Measurements from ENCODE around the gene ADAM12.

ADAM12 gene

DNA sequence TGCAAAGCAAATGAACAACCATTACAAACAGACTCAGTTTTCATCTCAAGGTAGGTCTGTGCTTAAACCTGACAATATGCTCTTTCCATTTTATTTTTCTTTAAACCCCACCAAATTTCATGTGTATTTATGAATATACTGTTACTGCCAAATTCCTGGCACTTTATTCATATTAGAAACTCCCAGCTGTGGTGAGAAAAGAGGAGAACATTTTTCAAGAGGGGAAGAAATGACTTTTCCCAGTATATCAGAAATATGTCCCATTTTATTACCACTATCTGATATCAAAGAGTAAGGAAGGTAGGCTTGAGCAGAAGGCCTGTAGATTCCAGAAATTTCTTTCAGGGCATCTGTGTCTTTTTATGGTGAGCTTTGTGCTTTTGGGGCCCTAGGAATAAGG is 189.6 kb downstream of the ADAM12 start:
- TF ChIP-seq NFRKB (IDR thresholded peaks at IDR 0.05) (no peak), ZNF384 (IDR thresholded peaks at IDR 0.05) (no peak), TARDBP (IDR thresholded peaks at IDR 0.05) (no peak), HDGF (IDR thresholded peaks at IDR 0.05; ENCODE audit: borderline replicate concordance) (no peak), LEF1 (IDR thresholded peaks at IDR 0.05; ENCODE audit: borderline replicate concordance) (no peak), BHLHE40 (IDR thresholded peaks at IDR 0.05; ENCODE audit: borderline replicate concordance) (no peak), FOXM1 (IDR thresholded peaks at IDR 0.05; ENCODE audit: borderline replicate concordance) (no peak), SP1 (IDR thresholded peaks at IDR 0.05) (no peak), FOXK2 (IDR thresholded peaks at IDR 0.05) (no peak), CTBP1 (IDR thresholded peaks at IDR 0.05; ENCODE audit: borderline replicate concordance) (no peak), FOXA1 (IDR thresholded peaks at IDR 0.05) (no peak)
- TF ChIP-seq, protein P1, sequence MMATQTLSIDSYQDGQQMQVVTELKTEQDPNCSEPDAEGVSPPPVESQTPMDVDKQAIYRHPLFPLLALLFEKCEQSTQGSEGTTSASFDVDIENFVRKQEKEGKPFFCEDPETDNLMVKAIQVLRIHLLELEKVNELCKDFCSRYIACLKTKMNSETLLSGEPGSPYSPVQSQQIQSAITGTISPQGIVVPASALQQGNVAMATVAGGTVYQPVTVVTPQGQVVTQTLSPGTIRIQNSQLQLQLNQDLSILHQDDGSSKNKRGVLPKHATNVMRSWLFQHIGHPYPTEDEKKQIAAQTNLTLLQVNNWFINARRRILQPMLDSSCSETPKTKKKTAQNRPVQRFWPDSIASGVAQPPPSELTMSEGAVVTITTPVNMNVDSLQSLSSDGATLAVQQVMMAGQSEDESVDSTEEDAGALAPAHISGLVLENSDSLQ (IDR thresholded peaks at IDR 0.05) = no peak
- POLR2A ChIA-PET = interaction anchor here (1.1 kb wide), 1 partner anchor 38 kb away, joined by 3 read pairs; no protein-coding TSS in a partner anchor
- CTCF ChIA-PET = interaction anchor here (0.8 kb wide), 1 partner anchor 11 kb away, joined by 3 read pairs; no protein-coding TSS in a partner anchor
- DNase-seq (ENCODE audit: extremely low spot score) = no peak

DNA sequence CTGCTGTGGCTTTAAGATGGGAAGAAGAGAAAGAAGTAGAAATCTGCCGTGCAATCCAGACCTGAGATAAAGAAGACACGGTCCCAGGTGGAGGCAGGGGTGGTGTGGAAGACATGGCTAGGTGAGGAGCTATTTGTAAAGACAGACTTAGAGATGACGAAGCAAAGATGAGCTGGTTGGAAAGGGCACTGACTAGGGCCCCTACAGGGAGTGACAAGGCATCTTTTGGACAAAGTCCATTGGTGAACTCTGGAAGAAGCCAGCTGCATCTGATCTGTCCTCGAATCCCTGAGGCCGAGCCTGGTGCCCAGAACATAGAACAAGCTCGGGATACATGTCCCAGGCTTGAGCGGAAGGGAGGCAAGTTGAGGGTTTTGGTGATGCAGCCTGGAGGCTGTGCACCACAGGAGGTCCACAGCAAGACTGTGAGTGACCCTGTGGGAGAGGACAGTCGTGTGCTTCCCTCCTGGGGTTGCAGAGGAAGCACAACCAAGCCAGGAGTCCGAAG is 191.2 kb downstream of the ADAM12 start:
- ChIA-PET CTCF (interaction anchor here (0.6 kb wide), 1 partner anchor 26 kb away, joined by 4 read pairs; no protein-coding TSS in a partner anchor), POLR2A (interaction anchor here (1.4 kb wide), 1 partner anchor 37 kb away, joined by 3 read pairs; no protein-coding TSS in a partner anchor)
- TF ChIP-seq FOXM1 (IDR thresholded peaks at IDR 0.05; ENCODE audit: borderline replicate concordance) (no peak), L3MBTL2 (conservative IDR thresholded peaks at IDR 0.05) (no peak), SUZ12 (IDR thresholded peaks at IDR 0.05) (no peak), HDGF (IDR thresholded peaks at IDR 0.05; ENCODE audit: borderline replicate concordance) (no peak), ARNT (IDR thresholded peaks at IDR 0.05) (no peak), FOXK2 (IDR thresholded peaks at IDR 0.05) (no peak), SP1 (IDR thresholded peaks at IDR 0.05) (no peak), LEF1 (IDR thresholded peaks at IDR 0.05; ENCODE audit: borderline replicate concordance) (no peak)
- TF ChIP-seq, protein P1 (IDR thresholded peaks at IDR 0.05) = no peak
- no peak for DNase-seq (ENCODE audit: extremely low spot score)

DNA sequence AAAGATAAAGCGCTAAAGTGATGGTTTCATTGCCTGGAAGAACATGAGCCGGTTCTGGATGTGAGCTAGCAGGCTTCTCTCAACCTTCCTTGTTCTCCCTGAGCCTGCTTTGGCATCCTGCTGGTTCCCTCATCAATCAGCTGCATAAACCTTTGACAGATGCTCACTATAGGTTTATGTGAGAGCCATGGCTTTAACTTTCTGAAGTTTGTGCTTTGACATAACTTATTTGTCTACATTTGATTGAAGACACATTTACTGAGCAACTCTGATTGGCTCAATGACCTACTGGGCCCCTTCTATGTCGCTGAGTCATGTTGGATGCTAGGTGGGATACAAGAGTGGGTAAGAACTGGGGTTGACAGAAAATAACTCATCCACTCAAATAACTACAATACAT is 192.0 kb downstream of the ADAM12 start:
- TF ChIP-seq CTBP1 (IDR thresholded peaks at IDR 0.05; ENCODE audit: borderline replicate concordance) (peak; percentile 85), ARNT (IDR thresholded peaks at IDR 0.05) (no peak), LEF1 (IDR thresholded peaks at IDR 0.05; ENCODE audit: borderline replicate concordance) (no peak), ZNF384 (IDR thresholded peaks at IDR 0.05) (no peak), ELF4 (IDR thresholded peaks at IDR 0.05) (no peak), L3MBTL2 (conservative IDR thresholded peaks at IDR 0.05) (0 out of 2 replicates have a peak, but pooled peaks have one; percentile 13), NFRKB (IDR thresholded peaks at IDR 0.05) (no peak), HDGF (IDR thresholded peaks at IDR 0.05; ENCODE audit: borderline replicate concordance) (no peak), BHLHE40 (IDR thresholded peaks at IDR 0.05; ENCODE audit: borderline replicate concordance) (no peak; the same call in 1 of the 2 replicates), SUZ12 (IDR thresholded peaks at IDR 0.05) (no peak), SP1 (IDR thresholded peaks at IDR 0.05) (no peak), FOXM1 (IDR thresholded peaks at IDR 0.05; ENCODE audit: borderline replicate concordance) (no peak), FOXA1 (IDR thresholded peaks at IDR 0.05) (no peak), FOXK2 (IDR thresholded peaks at IDR 0.05) (no peak), TARDBP (IDR thresholded peaks at IDR 0.05) (no peak)
- TF ChIP-seq, protein P1 (IDR thresholded peaks at IDR 0.05) = peak; percentile 95
- POLR2A ChIA-PET = interaction anchor here (0.6 to 1.4 kb wide), 3 partner anchors 36 to 144 kb away, joined by 3 read pairs; no protein-coding TSS in a partner anchor
- CTCF ChIA-PET = no interaction called here
- DNase-seq (ENCODE audit: extremely low spot score) = peak; percentile 51

DNA sequence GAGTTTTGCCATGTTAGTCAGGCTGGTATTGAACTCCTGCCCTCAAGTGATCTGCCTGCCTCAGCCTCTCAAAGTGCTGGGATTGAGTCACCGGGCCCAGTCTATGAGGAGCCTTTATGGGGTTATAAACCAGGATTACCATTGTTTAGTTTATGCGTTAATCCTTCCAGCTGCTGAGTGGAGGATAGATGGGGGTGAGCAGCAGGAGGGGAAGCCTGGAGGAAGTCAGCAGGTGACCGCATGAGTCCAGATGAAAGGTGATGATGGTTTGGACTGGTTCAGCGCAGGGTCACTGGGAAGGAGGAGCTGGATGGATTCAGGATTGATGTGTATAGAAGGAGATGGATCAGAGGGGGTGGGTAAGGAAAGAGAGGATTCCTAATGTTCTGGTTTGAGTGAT is 197.1 kb downstream of the ADAM12 start:
- ChIA-PET CTCF (interaction anchor here (0.6 kb wide), 1 partner anchor 104 kb away, joined by 4 read pairs; no protein-coding TSS in a partner anchor), POLR2A (no interaction called here)
- DNase-seq (ENCODE audit: extremely low spot score) = peak; percentile 66
- TF ChIP-seq, protein P1 (IDR thresholded peaks at IDR 0.05) = peak; percentile 84
- TF ChIP-seq SUZ12 (IDR thresholded peaks at IDR 0.05) (no peak), BHLHE40 (IDR thresholded peaks at IDR 0.05; ENCODE audit: borderline replicate concordance) (no peak), NFRKB (IDR thresholded peaks at IDR 0.05) (no peak), ELF4 (IDR thresholded peaks at IDR 0.05) (no peak), L3MBTL2 (conservative IDR thresholded peaks at IDR 0.05) (no peak), SP1 (IDR thresholded peaks at IDR 0.05) (no peak), ZNF384 (IDR thresholded peaks at IDR 0.05) (no peak), FOXA1 (IDR thresholded peaks at IDR 0.05) (no peak), CTBP1 (IDR thresholded peaks at IDR 0.05; ENCODE audit: borderline replicate concordance) (peak; percentile 99), LEF1 (IDR thresholded peaks at IDR 0.05; ENCODE audit: borderline replicate concordance) (no peak), FOXM1 (IDR thresholded peaks at IDR 0.05; ENCODE audit: borderline replicate concordance) (no peak), ARNT (IDR thresholded peaks at IDR 0.05) (peak; percentile 83), TARDBP (IDR thresholded peaks at IDR 0.05) (no peak), FOXK2 (IDR thresholded peaks at IDR 0.05) (no peak), HDGF (IDR thresholded peaks at IDR 0.05; ENCODE audit: borderline replicate concordance) (no peak)

DNA sequence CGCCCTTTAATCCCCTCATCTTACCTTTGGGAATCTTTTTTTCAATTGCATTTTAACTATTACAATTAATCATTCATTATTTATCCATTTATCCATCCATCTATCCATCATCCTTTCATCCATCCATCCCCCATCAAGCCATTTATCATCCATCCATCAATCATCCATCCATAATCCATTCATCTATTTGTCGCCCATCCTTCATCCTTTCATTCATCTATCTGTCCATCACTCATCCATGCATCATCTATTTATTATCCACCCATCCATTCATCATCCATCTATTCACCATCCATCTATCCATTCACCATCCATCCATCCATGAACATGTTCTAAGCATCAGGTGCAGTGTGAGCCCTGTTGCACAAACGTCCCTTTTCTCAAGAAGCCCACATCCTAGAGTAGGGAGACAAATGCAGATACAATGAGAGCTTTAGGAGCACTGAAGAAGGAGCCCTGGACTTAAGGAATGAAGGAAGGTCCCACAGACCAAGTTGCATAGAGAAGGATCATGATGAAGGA is 199.5 kb downstream of the ADAM12 start:
- no peak for TF ChIP-seq SP1 (IDR thresholded peaks at IDR 0.05)
- no peak for TF ChIP-seq SUZ12 (IDR thresholded peaks at IDR 0.05)
- TF ChIP-seq, protein P1 (IDR thresholded peaks at IDR 0.05) = peak; percentile 76
- TF ChIP-seq LEF1 (IDR thresholded peaks at IDR 0.05; ENCODE audit: borderline replicate concordance) = no peak
- no peak for TF ChIP-seq HDGF (IDR thresholded peaks at IDR 0.05; ENCODE audit: borderline replicate concordance)
- no peak for TF ChIP-seq ARNT (IDR thresholded peaks at IDR 0.05)
- DNase-seq (ENCODE audit: extremely low spot score) = no peak
- POLR2A ChIA-PET = no interaction called here
- CTCF ChIA-PET = interaction anchor here (0.9 kb wide), 1 partner anchor 315 kb away, joined by 3 read pairs; no protein-coding TSS in a partner anchor
